Mesendoderm (in vitro differentiated cells): ENCODE measurements around the gene PVR.

Experiments
- DNase-seq: peaks from one replicate; pipeline ENCODE4 v3.0.0; 2013
- H2AK5ac ChIP-seq: 2 replicates; pipeline ENCODE4 v1.6.1; 2013; ENCODE audit warnings: low read length, inconsistent platforms
- H2BK120ac ChIP-seq: 2 replicates; pipeline ENCODE4 v1.6.1; 2013; ENCODE audit warnings: low read depth, mild to moderate bottlenecking, low read length, moderate library complexity, mixed read lengths
- H2BK15ac ChIP-seq: replicated peaks from 2 replicates; pipeline ENCODE4 v1.6.1; 2013; ENCODE audit warnings: low read depth, mild to moderate bottlenecking, moderate library complexity
- H2BK5ac ChIP-seq: 2 replicates; pipeline ENCODE4 v1.6.1; 2013; ENCODE audit warnings: low read length, inconsistent platforms
- H3K18ac ChIP-seq: 2 replicates; pipeline ENCODE4 v1.6.1; 2013; ENCODE audit warnings: mild to moderate bottlenecking, low read length, mixed read lengths
- H3K23ac ChIP-seq: one replicate; pipeline ENCODE4 v1.6.1; 2013; ENCODE audit warnings: low read length
- H3K27ac ChIP-seq: 2 replicates; pipeline ENCODE4 v1.5.1; 2013; ENCODE audit warnings: low read depth, mild to moderate bottlenecking, inconsistent platforms, low read length, moderate library complexity
- H3K27me3 ChIP-seq: 2 replicates; pipeline ENCODE4 v1.6.1; 2013; ENCODE audit warnings: low read length, control low read depth, mild to moderate bottlenecking, inconsistent platforms; ENCODE audit not compliant: insufficient read depth, poor library complexity
- H3K36me3 ChIP-seq: 2 replicates; pipeline ENCODE4 v1.6.1; 2013; ENCODE audit warnings: low read length, inconsistent platforms; ENCODE audit not compliant: control insufficient read depth, insufficient read depth
- H3K4ac ChIP-seq: one replicate; pipeline ENCODE4 v1.6.1; 2013; ENCODE audit warnings: low read depth, mild to moderate bottlenecking, low read length, moderate library complexity
- H3K4me1 ChIP-seq: 2 replicates; pipeline ENCODE4 v1.6.1; 2013; ENCODE audit warnings: low read depth, low read length, inconsistent platforms; ENCODE audit not compliant: control insufficient read depth
- H3K4me2 ChIP-seq: 2 replicates; pipeline ENCODE4 v1.6.1; 2013; ENCODE audit warnings: low read length
- H3K4me3 ChIP-seq: 2 replicates; pipeline ENCODE4 v1.5.1; 2013; ENCODE audit warnings: mild to moderate bottlenecking, low read length
- H3K56ac ChIP-seq: one replicate; pipeline ENCODE4 v1.6.1; 2013; ENCODE audit warnings: low read length
- H3K79me1 ChIP-seq: 2 replicates; pipeline ENCODE4 v1.6.1; 2013; ENCODE audit warnings: low read length, inconsistent platforms
- H3K79me2 ChIP-seq: 2 replicates; pipeline ENCODE4 v1.6.1; 2013; ENCODE audit warnings: mild to moderate bottlenecking, low read length; ENCODE audit not compliant: control insufficient read depth, insufficient read depth
- H3K9ac ChIP-seq: 2 replicates; pipeline ENCODE4 v1.6.1; 2013; ENCODE audit warnings: low read length, inconsistent platforms
- H4K5ac ChIP-seq: one replicate; pipeline ENCODE4 v1.6.1; 2013; ENCODE audit warnings: low read length
- H4K8ac ChIP-seq: one replicate; pipeline ENCODE4 v1.6.1; 2013; ENCODE audit warnings: low read depth, mild to moderate bottlenecking, control low read depth, low read length, moderate library complexity
- WGBS: extraction: QIAGEN DNeasy Blood & Tissue Kit; methylation state at CpG from one replicate; pipeline ENCODE4 v1.1.7; 2013; ENCODE audit warnings: low lambda C conversion rate, missing lambda C conversion rate; ENCODE audit not compliant: insufficient coverage; ENCODE audit errors: extremely low coverage; 5-methylcytosine and 5-hydroxymethylcytosine counted together

Gene PVR

GRCh38 chr19:44712864-44713515, 69.3 kb downstream of the PVR start:
- Histone ChIP-seq H2AK5ac (no peak overlapping the region), H3K27me3 (no peaks in the 10 kb centered on the region), H2BK5ac (no peak overlapping the region), H3K23ac (no peak overlapping the region), H4K5ac (no peak overlapping the region), H3K18ac (no peak overlapping the region), H3K36me3 (no peaks in the 10 kb centered on the region), H3K79me1 (no peaks in the 10 kb centered on the region), H3K79me2 (no peaks in the 10 kb centered on the region), H3K56ac (no peak overlapping the region), H3K4me1 (no peaks in the 10 kb centered on the region), H3K9ac (no peak overlapping the region), H4K8ac (no peak overlapping the region), H3K4me3 (no peak overlapping the region), H3K4me2 (no peak overlapping the region), H2BK15ac (no peak overlapping the region), H3K4ac (no peak overlapping the region), H2BK120ac (no peak overlapping the region), H3K27ac (no peak overlapping the region)
- peak; percentile 67 for DNase-seq
- WGBS = no CpG with 5 or more reads among the region's 4 CpGs
